ENCODE data around the gene ZBTB14.

- TF ChIP-seq CTCF (IDR thresholded peaks at IDR 0.05; ENCODE audit: insufficient read depth, low read length, poor library complexity, severe bottlenecking) (no peak), EZH2phosphoT487 (conservative IDR thresholded peaks at IDR 0.05; ENCODE audit: low read length) (no peak)
Observed at GRCh38 chr18:5294113-5294456, 1.4 kb downstream of the ZBTB14 start.

All from SU-DHL-6 (cell line).